Activated CD4-positive, alpha-beta T cell treated with anti-CD3 and anti-CD28 coated beads, Interleukin-2, amount 10 ng/mL, durations not matched to agents 24 days and 14 days (primary cell): Measurements from ENCODE around the gene CYBB. TPM values are rescaled to one million over a fixed set of nuclear protein-coding genes. Genes with fewer than 3 reads are reported as not detected.

ENCODE experiments used
- DNase-seq: peaks from one replicate; pipeline ENCODE4 v3.0.0; 2022
- H3K27ac Mint-ChIP-seq: one replicate; pipeline ENCODE4 v1.8.0; 2022; ENCODE audit warnings: mild to moderate bottlenecking, mixed read lengths
- H3K27me3 Mint-ChIP-seq: one replicate; pipeline ENCODE4 v1.8.0; 2022; ENCODE audit warnings: mixed read lengths
- H3K36me3 Mint-ChIP-seq: one replicate; pipeline ENCODE4 v1.8.0; 2022; ENCODE audit warnings: low read depth, mild to moderate bottlenecking, mixed read lengths
- H3K4me1 Mint-ChIP-seq: one replicate; pipeline ENCODE4 v1.8.0; 2021; ENCODE audit warnings: mixed read lengths
- H3K4me3 Mint-ChIP-seq: one replicate; pipeline ENCODE4 v1.8.0; 2022; ENCODE audit warnings: mild to moderate bottlenecking, moderate library complexity, mixed read lengths
- H3K9me3 Mint-ChIP-seq: one replicate; pipeline ENCODE4 v1.8.0; 2021; ENCODE audit warnings: mixed read lengths
- intact Hi-C: fragments of 100-400 bp; cut with micrococcal nuclease; formaldehyde crosslinking; loops from one replicate; pipeline ENCODE4 v1.15.1; 2023
- total RNA-seq: library from RNA; stranded (reverse); gene quantifications from 2 replicates; pipeline ENCODE4 v1.2.3, GENCODE V29; 2022

Gene CYBB
- total RNA-seq = not detected in 2 replicates

DNA sequence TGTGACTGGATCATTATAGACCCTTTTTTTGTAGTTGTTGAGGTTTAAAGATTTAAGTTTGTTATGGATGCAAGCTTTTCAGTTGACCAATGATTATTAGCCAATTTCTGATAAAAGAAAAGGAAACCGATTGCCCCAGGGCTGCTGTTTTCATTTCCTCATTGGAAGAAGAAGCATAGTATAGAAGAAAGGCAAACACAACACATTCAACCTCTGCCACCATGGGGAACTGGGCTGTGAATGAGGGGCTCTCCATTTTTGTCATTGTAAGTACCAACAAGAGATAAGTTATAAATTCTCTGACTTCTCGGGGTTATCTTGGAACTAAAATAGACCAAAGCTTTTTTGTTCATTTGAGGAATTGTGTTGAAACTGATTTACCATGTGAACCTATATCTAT lies at the start of gene CYBB:
TSS of gene CYBB (plus strand) at position 203 of the 400 bp plus-strand sequence. CDS start at position 222, 19 bp downstream.
- intact Hi-C loops = no loop called here
- Mint-ChIP-seq H3K27me3 (no peaks in the 10 kb centered on the region), H3K9me3 (no peaks in the 10 kb centered on the region), H3K4me3 (no peak within 1 kb of the TSS), H3K36me3 (no peaks in the 10 kb centered on the region), H3K4me1 (peaks cover 18% of the 10 kb centered on the region), H3K27ac (no peak within 1 kb of the TSS)
- no peak for DNase-seq

GRCh38 chrX:37745354-37745753 lies 34.5 kb upstream of the CYBB start:
- intact Hi-C loops = loop anchor here (1.0 kb wide), 1 partner anchor 80 kb away; no protein-coding TSS in a partner anchor
- no peaks in the 10 kb centered on the region for H3K36me3 Mint-ChIP-seq
- DNase-seq = peak; percentile 92
- peak overlapping the region; percentile 85 for H3K27ac Mint-ChIP-seq
- H3K27me3 Mint-ChIP-seq = peaks cover 20% of the 10 kb centered on the region
- H3K4me3 Mint-ChIP-seq = peak overlapping the region; percentile 3
- H3K4me1 Mint-ChIP-seq = peaks cover 18% of the 10 kb centered on the region
- H3K9me3 Mint-ChIP-seq = peaks cover 6% of the 10 kb centered on the region

GRCh38 chrX:37745835-37746217 lies 34.0 kb upstream of the CYBB start:
- intact Hi-C loops = loop anchor here (1.0 kb wide), 4 partner anchors 9 to 101 kb away; partner anchors contain the start of gene DYNLT3
- Mint-ChIP-seq H3K9me3 (peaks cover 6% of the 10 kb centered on the region), H3K27ac (peak overlapping the region; percentile 85), H3K27me3 (peaks cover 16% of the 10 kb centered on the region), H3K36me3 (no peaks in the 10 kb centered on the region), H3K4me1 (peaks cover 18% of the 10 kb centered on the region), H3K4me3 (peak overlapping the region; percentile 3)
- DNase-seq = no peak

DNA sequence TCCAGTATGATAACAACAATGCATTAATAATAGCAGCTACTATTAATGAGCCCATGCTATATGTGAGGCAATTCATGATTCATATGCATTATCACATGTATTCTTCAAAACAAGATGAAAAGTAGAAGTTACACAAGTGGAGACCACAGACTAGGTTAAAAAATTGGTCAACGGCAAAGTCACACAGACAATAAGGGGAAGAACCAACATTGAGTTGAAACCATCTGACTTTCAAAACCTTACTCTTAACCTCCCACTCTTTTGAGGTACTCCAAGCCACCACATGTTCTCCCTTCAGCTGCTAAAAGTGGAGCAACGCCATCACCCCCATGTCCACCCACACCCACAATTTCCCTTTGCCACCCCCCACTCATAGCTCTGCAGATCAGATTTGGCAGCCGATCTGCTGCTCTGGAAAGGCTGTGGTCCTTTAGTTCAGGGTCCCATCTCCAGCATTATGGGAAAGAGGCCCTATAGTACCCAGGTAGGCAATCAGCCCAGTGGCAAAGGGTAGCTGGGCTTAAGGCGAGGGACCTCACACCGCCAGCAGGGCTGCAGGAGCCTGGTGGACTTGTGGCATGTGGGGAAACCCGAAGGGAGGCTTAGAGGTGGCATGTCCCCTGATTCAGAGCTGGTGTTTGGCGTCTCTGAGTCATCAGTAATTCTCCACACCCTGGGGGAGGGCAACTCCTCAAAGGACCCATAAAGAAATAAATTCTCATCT lies 33.5 kb upstream of the CYBB start:
- peaks cover 13% of the 10 kb centered on the region for H3K27me3 Mint-ChIP-seq
- DNase-seq = peak; percentile 56
- intact Hi-C loops = loop anchor here (1.0 kb wide), 3 partner anchors 9 to 101 kb away; partner anchors contain the start of gene DYNLT3
- H3K9me3 Mint-ChIP-seq = peaks cover 8% of the 10 kb centered on the region
- H3K27ac Mint-ChIP-seq = peak overlapping the region; percentile 85
- H3K4me3 Mint-ChIP-seq = no peak overlapping the region
- no peaks in the 10 kb centered on the region for H3K36me3 Mint-ChIP-seq
- peaks cover 18% of the 10 kb centered on the region for H3K4me1 Mint-ChIP-seq

DNA sequence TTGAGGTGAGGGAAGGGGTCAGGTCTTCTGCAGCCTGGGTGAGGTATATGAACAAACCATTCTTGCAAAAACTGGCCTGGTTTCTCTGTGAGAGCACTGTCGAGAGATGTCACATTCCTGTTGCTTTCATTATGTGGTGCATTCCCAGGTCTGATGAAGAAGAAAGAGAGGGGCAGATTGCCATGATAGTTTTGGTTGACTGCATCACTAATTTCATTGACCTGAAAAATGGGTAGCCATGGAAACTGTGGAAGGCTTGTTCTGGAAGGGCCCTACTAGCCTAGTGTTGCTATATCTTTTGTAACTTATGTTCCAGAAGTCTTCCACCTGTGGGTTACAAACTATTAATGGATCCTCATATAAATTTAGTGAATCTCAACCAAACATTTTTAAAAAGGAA lies 32.9 kb upstream of the CYBB start:
- Mint-ChIP-seq H3K27ac (peak overlapping the region; percentile 85), H3K4me3 (no peak overlapping the region), H3K9me3 (peaks cover 8% of the 10 kb centered on the region), H3K4me1 (peaks cover 18% of the 10 kb centered on the region), H3K27me3 (peaks cover 10% of the 10 kb centered on the region), H3K36me3 (no peaks in the 10 kb centered on the region)
- intact Hi-C loops = loop anchor here (1.0 kb wide), 3 partner anchors 8 to 100 kb away; partner anchors contain the start of gene DYNLT3
- DNase-seq = no peak

DNA sequence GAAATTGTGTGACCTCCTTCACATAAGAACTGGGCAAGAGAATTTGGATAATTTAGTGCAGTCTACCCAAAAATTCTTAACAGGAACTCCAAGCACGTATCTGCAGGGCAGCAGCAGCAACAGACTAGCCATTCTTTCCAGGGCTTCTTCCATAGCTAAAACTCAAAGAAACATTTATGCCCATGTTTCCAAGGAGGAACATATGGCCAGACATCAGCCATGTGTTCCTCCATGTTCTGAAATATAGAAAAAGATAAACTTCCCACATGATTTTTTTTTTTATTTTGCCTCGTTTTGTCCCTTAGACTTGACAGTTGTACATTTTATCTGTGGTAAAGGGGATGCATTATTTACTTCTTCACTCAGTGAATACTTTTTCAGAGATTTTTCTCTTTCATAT lies 27.6 kb upstream of the CYBB start:
- H3K4me3 Mint-ChIP-seq = no peak overlapping the region
- peaks cover 2% of the 10 kb centered on the region for H3K36me3 Mint-ChIP-seq
- H3K27me3 Mint-ChIP-seq = no peaks in the 10 kb centered on the region
- peaks cover 10% of the 10 kb centered on the region for H3K4me1 Mint-ChIP-seq
- no peak overlapping the region for H3K27ac Mint-ChIP-seq
- intact Hi-C loops = no loop called here
- DNase-seq = no peak
- peaks cover 8% of the 10 kb centered on the region for H3K9me3 Mint-ChIP-seq

- no peak for DNase-seq
- H3K27ac Mint-ChIP-seq = no peak overlapping the region
- H3K27me3 Mint-ChIP-seq = no peaks in the 10 kb centered on the region
- intact Hi-C loops = no loop called here
- H3K36me3 Mint-ChIP-seq = peaks cover 2% of the 10 kb centered on the region
- peaks cover 8% of the 10 kb centered on the region for H3K9me3 Mint-ChIP-seq
- H3K4me3 Mint-ChIP-seq = no peak overlapping the region
- H3K4me1 Mint-ChIP-seq = peaks cover 11% of the 10 kb centered on the region
Observed at GRCh38 chrX:37752936-37753335, 26.9 kb upstream of the CYBB start.

GRCh38 chrX:37753384-37753783 lies 26.5 kb upstream of the CYBB start:
- Mint-ChIP-seq H3K27ac (no peak overlapping the region), H3K4me1 (peaks cover 11% of the 10 kb centered on the region), H3K27me3 (no peaks in the 10 kb centered on the region), H3K4me3 (no peak overlapping the region), H3K9me3 (peaks cover 8% of the 10 kb centered on the region), H3K36me3 (peaks cover 2% of the 10 kb centered on the region)
- intact Hi-C loops = no loop called here
- no peak for DNase-seq

GRCh38 chrX:37754516-37754915 lies 25.3 kb upstream of the CYBB start:
- H3K27me3 Mint-ChIP-seq = no peaks in the 10 kb centered on the region
- H3K27ac Mint-ChIP-seq = no peak overlapping the region
- peaks cover 2% of the 10 kb centered on the region for H3K9me3 Mint-ChIP-seq
- H3K4me1 Mint-ChIP-seq = peaks cover 10% of the 10 kb centered on the region
- no peak overlapping the region for H3K4me3 Mint-ChIP-seq
- DNase-seq = no peak
- H3K36me3 Mint-ChIP-seq = peaks cover 2% of the 10 kb centered on the region
- intact Hi-C loops = no loop called here

DNA sequence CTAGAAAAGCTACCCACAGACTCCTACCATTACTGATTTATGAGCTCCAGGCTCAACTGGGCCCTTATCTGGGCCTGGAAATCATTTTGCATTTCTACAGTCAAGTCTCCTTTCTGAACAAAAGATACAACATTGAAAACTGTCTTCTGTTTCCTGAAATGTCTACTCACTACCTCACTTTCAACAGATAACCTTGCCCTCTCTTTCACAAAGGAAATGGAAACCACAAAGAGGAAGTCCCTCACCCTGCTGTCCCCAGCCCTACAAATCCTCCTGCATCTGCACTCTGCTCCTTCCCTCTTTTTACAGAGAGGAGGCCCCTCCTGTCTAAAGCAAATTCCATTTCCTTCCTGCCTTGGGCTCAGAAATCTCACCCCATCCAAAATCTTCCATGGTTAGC lies 24.8 kb upstream of the CYBB start:
- Mint-ChIP-seq H3K27ac (no peak overlapping the region), H3K4me3 (no peak overlapping the region), H3K36me3 (peaks cover 2% of the 10 kb centered on the region), H3K27me3 (no peaks in the 10 kb centered on the region), H3K4me1 (peaks cover 10% of the 10 kb centered on the region), H3K9me3 (peaks cover 2% of the 10 kb centered on the region)
- intact Hi-C loops = loop anchor here (1.0 kb wide), 2 partner anchors 9 to 222 kb away; no protein-coding TSS in a partner anchor
- peak; percentile 76 for DNase-seq

GRCh38 chrX:37757082-37757481 lies 22.8 kb upstream of the CYBB start:
- H3K4me3 Mint-ChIP-seq = no peak overlapping the region
- H3K9me3 Mint-ChIP-seq = no peaks in the 10 kb centered on the region
- DNase-seq = no peak
- H3K36me3 Mint-ChIP-seq = peaks cover 2% of the 10 kb centered on the region
- no peak overlapping the region for H3K27ac Mint-ChIP-seq
- H3K27me3 Mint-ChIP-seq = no peaks in the 10 kb centered on the region
- intact Hi-C loops = no loop called here
- H3K4me1 Mint-ChIP-seq = peaks cover 10% of the 10 kb centered on the region

DNA sequence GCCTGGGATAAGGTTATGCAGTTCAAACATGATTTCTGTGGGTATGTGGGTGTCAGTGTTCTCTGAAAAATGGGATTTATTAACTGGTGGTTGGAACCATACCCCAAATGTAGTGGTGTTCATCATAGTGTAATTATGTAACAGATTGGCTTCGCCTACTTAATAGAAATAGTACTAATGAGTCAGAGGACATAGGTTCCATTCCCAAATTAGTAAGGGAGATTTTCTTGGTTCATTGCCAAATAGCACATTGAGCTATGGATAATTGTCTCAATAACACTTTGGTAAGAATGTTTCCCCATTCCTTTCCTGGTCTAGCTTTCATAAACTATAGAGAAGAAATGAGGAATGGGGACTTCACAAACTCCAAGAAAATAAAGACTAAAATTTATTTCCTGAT lies 20.5 kb upstream of the CYBB start:
- Mint-ChIP-seq H3K27ac (no peak overlapping the region), H3K4me1 (peaks cover 5% of the 10 kb centered on the region), H3K27me3 (no peaks in the 10 kb centered on the region), H3K9me3 (no peaks in the 10 kb centered on the region), H3K36me3 (no peaks in the 10 kb centered on the region), H3K4me3 (no peak overlapping the region)
- no peak for DNase-seq
- intact Hi-C loops = no loop called here

DNA sequence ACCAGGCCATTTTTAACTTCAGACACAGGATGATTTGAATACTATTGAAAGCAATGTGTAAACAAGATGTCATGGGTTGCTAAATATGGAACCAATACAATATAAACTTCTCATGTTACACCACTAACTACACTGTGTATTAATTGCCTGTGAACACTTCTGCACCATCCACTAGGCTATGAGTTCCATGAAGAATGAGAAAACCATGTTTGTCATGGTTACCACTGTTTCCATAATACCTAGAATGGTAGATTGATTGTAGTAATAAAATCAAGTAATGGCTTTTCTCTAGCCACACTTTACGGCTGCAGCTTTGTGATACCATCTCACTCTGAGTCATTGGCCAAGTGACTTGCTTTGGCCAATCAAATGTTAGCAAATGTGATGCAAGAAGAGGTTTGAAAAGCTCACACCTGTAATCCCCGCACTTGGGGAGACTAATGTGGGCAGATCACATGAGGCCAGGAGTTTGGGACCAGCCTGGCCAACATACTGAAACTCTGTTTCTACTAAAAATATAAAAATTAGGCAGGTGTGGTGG lies 19.9 kb upstream of the CYBB start:
- H3K36me3 Mint-ChIP-seq = no peaks in the 10 kb centered on the region
- intact Hi-C loops = no loop called here
- DNase-seq = no peak
- no peaks in the 10 kb centered on the region for H3K27me3 Mint-ChIP-seq
- no peak overlapping the region for H3K27ac Mint-ChIP-seq
- H3K4me3 Mint-ChIP-seq = no peak overlapping the region
- H3K9me3 Mint-ChIP-seq = no peaks in the 10 kb centered on the region
- peaks cover 5% of the 10 kb centered on the region for H3K4me1 Mint-ChIP-seq

DNA sequence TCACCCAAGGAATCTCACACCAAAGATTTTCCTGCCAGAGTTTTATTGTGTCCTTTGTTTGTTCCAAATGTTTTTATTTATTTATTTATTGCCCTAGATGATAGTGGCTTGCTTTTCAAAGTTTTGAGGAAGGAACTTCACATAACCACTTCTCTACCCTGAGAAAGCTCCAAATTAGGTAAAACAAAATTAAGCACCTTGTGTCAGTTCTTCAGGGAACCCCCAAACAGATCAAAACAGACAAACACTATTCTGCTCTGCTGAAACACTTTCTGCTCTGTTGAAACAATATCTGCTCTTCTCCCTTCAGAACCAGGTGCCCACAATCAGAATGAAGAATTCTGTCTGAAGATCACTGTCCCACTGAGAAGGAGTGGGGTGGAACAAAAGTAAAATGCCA lies 16.5 kb upstream of the CYBB start:
- no peak overlapping the region for H3K4me3 Mint-ChIP-seq

More for the DNA sequence above, 16.5 kb upstream of the CYBB start:
- Mint-ChIP-seq H3K4me1 (peaks cover 7% of the 10 kb centered on the region), H3K27ac (no peak overlapping the region), H3K9me3 (peaks cover 5% of the 10 kb centered on the region), H3K27me3 (no peaks in the 10 kb centered on the region), H3K36me3 (no peaks in the 10 kb centered on the region)
- intact Hi-C loops = no loop called here
- no peak for DNase-seq
